H9 (cell line): ENCODE measurements around the gene UBFD1. TPM values are rescaled to one million over a fixed set of nuclear protein-coding genes. Genes with fewer than 3 reads are reported as not detected.

Source experiments
- DNase-seq: peaks from one replicate; pipeline ENCODE4 v3.0.0-alpha.2; 2017
- H2AFZ ChIP-seq: one replicate; pipeline ENCODE4 v1.6.1; 2013; ENCODE audit warnings: mild to moderate bottlenecking, low read length, control low read depth, moderate library complexity
- H2AK5ac ChIP-seq: 2 replicates; pipeline ENCODE4 v1.6.1; 2013; ENCODE audit warnings: low read length, control low read depth, mixed read lengths; ENCODE audit not compliant: insufficient read length
- H2BK120ac ChIP-seq: one replicate; pipeline ENCODE4 v1.6.1; 2013; ENCODE audit warnings: low read depth, mild to moderate bottlenecking, low read length, control low read depth, inconsistent platforms; ENCODE audit not compliant: poor library complexity, severe bottlenecking
- H2BK12ac ChIP-seq: 2 replicates; pipeline ENCODE4 v1.6.1; 2013; ENCODE audit warnings: low read length, control low read depth, mixed read lengths, low read depth; ENCODE audit not compliant: insufficient read length
- H2BK15ac ChIP-seq: 2 replicates; pipeline ENCODE4 v1.6.1; 2013; ENCODE audit warnings: low read depth, low read length, control low read depth
- H2BK20ac ChIP-seq: one replicate; pipeline ENCODE4 v1.6.1; 2013; ENCODE audit warnings: low read depth, mild to moderate bottlenecking, low read length, control low read depth, inconsistent platforms; ENCODE audit not compliant: poor library complexity, severe bottlenecking
- H2BK5ac ChIP-seq: 2 replicates; pipeline ENCODE4 v1.6.1; 2013; ENCODE audit warnings: low read length, control low read depth, mixed read lengths; ENCODE audit not compliant: insufficient read length
- H3K14ac ChIP-seq: 2 replicates; pipeline ENCODE4 v1.6.1; 2013; ENCODE audit warnings: low read length, control low read depth; ENCODE audit not compliant: insufficient read depth
- H3K18ac ChIP-seq: 2 replicates; pipeline ENCODE4 v1.6.1; 2013; ENCODE audit warnings: low read depth, mild to moderate bottlenecking, mixed read lengths, low read length, control low read depth; ENCODE audit not compliant: insufficient read length
- H3K23ac ChIP-seq: 2 replicates; pipeline ENCODE4 v1.6.1; 2013; ENCODE audit warnings: low read length, control low read depth, mixed read lengths, low read depth; ENCODE audit not compliant: insufficient read length
- H3K23me2 ChIP-seq: 2 replicates; pipeline ENCODE4 v1.6.1; 2013; ENCODE audit warnings: low read depth, mild to moderate bottlenecking, mixed read lengths, low read length, control low read depth; ENCODE audit not compliant: insufficient read length, poor library complexity, severe bottlenecking
- H3K27ac ChIP-seq: 2 replicates; pipeline ENCODE4 v1.5.1; 2013; ENCODE audit warnings: low read length, control low read depth, mixed read lengths, low read depth; ENCODE audit not compliant: insufficient read length
- H3K27me3 ChIP-seq: 2 replicates; pipeline ENCODE4 v1.6.1; 2013; ENCODE audit warnings: low read length, control low read depth, inconsistent platforms; ENCODE audit not compliant: insufficient read depth
- H3K4ac ChIP-seq: 2 replicates; pipeline ENCODE4 v1.6.1; 2013; ENCODE audit warnings: low read depth, mild to moderate bottlenecking, control low read depth, inconsistent platforms, low read length, moderate library complexity
- H3K4me1 ChIP-seq: 2 replicates; pipeline ENCODE4 v1.6.1; 2013; ENCODE audit warnings: low read length, control low read depth, inconsistent platforms; ENCODE audit not compliant: insufficient read depth
- H3K4me2 ChIP-seq: 2 replicates; pipeline ENCODE4 v1.6.1; 2013; ENCODE audit warnings: low read length, control low read depth, mixed read lengths; ENCODE audit not compliant: insufficient read length, insufficient read depth
- H3K56ac ChIP-seq: 2 replicates; pipeline ENCODE4 v1.6.1; 2013; ENCODE audit warnings: low read depth, mild to moderate bottlenecking, mixed read lengths, low read length, control low read depth; ENCODE audit not compliant: insufficient read length
- H3K79me1 ChIP-seq: 2 replicates; pipeline ENCODE4 v1.6.1; 2013; ENCODE audit warnings: low read depth, mild to moderate bottlenecking, moderate library complexity, low read length, control low read depth, inconsistent platforms; ENCODE audit not compliant: insufficient read depth, poor library complexity, severe bottlenecking
- H3K79me2 ChIP-seq: 2 replicates; pipeline ENCODE4 v1.6.1; 2013; ENCODE audit warnings: low read length, control low read depth, inconsistent platforms; ENCODE audit not compliant: insufficient read depth
- H3K9ac ChIP-seq: 2 replicates; pipeline ENCODE4 v1.6.1; 2013; ENCODE audit warnings: low read length, control low read depth, mixed read lengths; ENCODE audit not compliant: insufficient read length; ENCODE audit errors: extremely low read depth
- H3K9me3 ChIP-seq: one replicate; pipeline ENCODE4 v1.6.1; 2013; ENCODE audit warnings: low read depth, low read length, inconsistent platforms; ENCODE audit not compliant: control insufficient read depth
- H3T11ph ChIP-seq: one replicate; pipeline ENCODE4 v1.6.1; 2013; ENCODE audit warnings: mild to moderate bottlenecking, low read length, control low read depth, inconsistent platforms
- H4K20me1 ChIP-seq: one replicate; pipeline ENCODE4 v1.6.1; 2013; ENCODE audit not compliant: control insufficient read depth, insufficient read length, insufficient read depth
- H4K5ac ChIP-seq: 2 replicates; pipeline ENCODE4 v1.6.1; 2013; ENCODE audit warnings: low read depth, mild to moderate bottlenecking, mixed read lengths, low read length, control low read depth; ENCODE audit not compliant: insufficient read length
- H4K8ac ChIP-seq: replicated peaks from 2 replicates; pipeline ENCODE4 v1.6.1; 2013; ENCODE audit warnings: low read length, control low read depth, mixed read lengths, low read depth; ENCODE audit not compliant: insufficient read length
- H4K91ac ChIP-seq: 2 replicates; pipeline ENCODE4 v1.6.1; 2013; ENCODE audit warnings: low read depth, mild to moderate bottlenecking, moderate library complexity, mixed read lengths, low read length, control low read depth; ENCODE audit not compliant: insufficient read length
- H3K27ac Mint-ChIP-seq, 3 experiments: 2 replicates in 2 of 3; 3 replicates in 1 of 3; pipeline ENCODE4 v1.8.0; 2020 to 2021; ENCODE audit warnings: mixed read lengths in 3 of 3, mild to moderate bottlenecking in 1 of 3, moderate library complexity in 1 of 3
- H3K27me3 Mint-ChIP-seq: 2 replicates; pipeline ENCODE4 v1.8.0; 2021; ENCODE audit warnings: low read depth, mild to moderate bottlenecking, moderate library complexity, mixed read lengths
- H3K36me3 Mint-ChIP-seq, 3 experiments: 2 replicates in 2 of 3; 3 replicates in 1 of 3; pipeline ENCODE4 v1.8.0; 2020 to 2021; ENCODE audit warnings: low read depth in 3 of 3, mixed read lengths in 3 of 3; ENCODE audit not compliant: insufficient read depth in 1 of 3
- H3K4me1 Mint-ChIP-seq, 2 experiments: 2 replicates each; pipeline ENCODE4 v1.8.0; 2020; ENCODE audit warnings: mixed read lengths in 2 of 2
- H3K4me3 Mint-ChIP-seq, 2 experiments: 2 replicates in 1 of 2; 3 replicates in 1 of 2; pipeline ENCODE4 v1.8.0; 2020 to 2021; ENCODE audit warnings: mild to moderate bottlenecking in 2 of 2, mixed read lengths in 2 of 2, moderate library complexity in 1 of 2
- H3K9me3 Mint-ChIP-seq, 2 experiments: 2 replicates in 1 of 2; 3 replicates in 1 of 2; pipeline ENCODE4 v1.8.0; 2020; ENCODE audit warnings: mild to moderate bottlenecking in 2 of 2, mixed read lengths in 2 of 2, moderate library complexity in 1 of 2
- total RNA-seq: library from RNA; stranded (reverse); gene quantifications from 2 replicates; pipeline ENCODE4 v1.2.1, GENCODE V29; 2021
- TF ChIP-seq, protein P1 (sequence below): fragments of 200-600 bp; sonication (generic); conservative IDR thresholded peaks from 3 replicates; pipeline ENCODE4 v1.8.0; 2021; ENCODE audit warnings: antibody characterized with exemption, mild to moderate bottlenecking

The UBFD1 gene
- total RNA-seq, 1 experiment from 2014 or later, result 107 TPM

DNA sequence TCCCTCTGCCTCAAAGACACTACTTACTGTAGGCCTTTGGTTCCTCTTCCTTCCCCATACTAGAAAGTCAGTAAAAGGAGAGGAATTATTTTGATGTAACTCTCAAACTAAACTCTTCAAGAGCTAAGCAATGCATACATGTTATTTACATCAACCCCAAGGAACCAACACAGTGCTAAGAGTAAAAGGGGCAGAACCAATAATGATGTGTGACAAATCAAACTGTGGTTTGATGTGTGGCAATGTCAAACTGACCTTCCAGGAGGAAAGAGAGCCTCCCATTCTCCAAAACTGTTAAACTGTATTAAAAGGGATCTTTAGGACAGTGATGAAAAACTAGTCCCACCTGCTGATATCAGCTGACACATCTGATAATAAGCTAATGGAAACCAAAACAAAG, 22.9 kb downstream of the UBFD1 start:
- no peak overlapping the region for H3K4ac ChIP-seq
- H3K56ac ChIP-seq, result no peak overlapping the region
- H2BK5ac ChIP-seq, result no peak overlapping the region
- no peak overlapping the region for H3T11ph ChIP-seq
- no peaks in the 10 kb centered on the region for H3K79me1 ChIP-seq
- no peaks in the 10 kb centered on the region for H3K79me2 ChIP-seq
- no peak overlapping the region for H2BK12ac ChIP-seq
- TF ChIP-seq, protein P1, sequence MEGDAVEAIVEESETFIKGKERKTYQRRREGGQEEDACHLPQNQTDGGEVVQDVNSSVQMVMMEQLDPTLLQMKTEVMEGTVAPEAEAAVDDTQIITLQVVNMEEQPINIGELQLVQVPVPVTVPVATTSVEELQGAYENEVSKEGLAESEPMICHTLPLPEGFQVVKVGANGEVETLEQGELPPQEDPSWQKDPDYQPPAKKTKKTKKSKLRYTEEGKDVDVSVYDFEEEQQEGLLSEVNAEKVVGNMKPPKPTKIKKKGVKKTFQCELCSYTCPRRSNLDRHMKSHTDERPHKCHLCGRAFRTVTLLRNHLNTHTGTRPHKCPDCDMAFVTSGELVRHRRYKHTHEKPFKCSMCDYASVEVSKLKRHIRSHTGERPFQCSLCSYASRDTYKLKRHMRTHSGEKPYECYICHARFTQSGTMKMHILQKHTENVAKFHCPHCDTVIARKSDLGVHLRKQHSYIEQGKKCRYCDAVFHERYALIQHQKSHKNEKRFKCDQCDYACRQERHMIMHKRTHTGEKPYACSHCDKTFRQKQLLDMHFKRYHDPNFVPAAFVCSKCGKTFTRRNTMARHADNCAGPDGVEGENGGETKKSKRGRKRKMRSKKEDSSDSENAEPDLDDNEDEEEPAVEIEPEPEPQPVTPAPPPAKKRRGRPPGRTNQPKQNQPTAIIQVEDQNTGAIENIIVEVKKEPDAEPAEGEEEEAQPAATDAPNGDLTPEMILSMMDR, result no peak
- no peak overlapping the region for H3K4me2 ChIP-seq
- H3K23ac ChIP-seq, result no peak overlapping the region
- Mint-ChIP-seq H3K27me3 (no peaks in the 10 kb centered on the region; the same call in 1 of the 2 replicates), H3K4me1 (no peaks in the 10 kb centered on the region), H3K9me3 (peaks cover 0 to 1% of the 10 kb centered on the region in 2 experiments; a peak in 1 of 5 replicates), H3K36me3 (peaks cover 15 to 60% (median 52%) of the 10 kb centered on the region in 3 experiments), H3K27ac (no peak overlapping the region; a peak in 1 of 7 replicates), H3K4me3 (no peak overlapping the region)
- H4K20me1 ChIP-seq, result no peaks in the 10 kb centered on the region
- H4K5ac ChIP-seq, result no peak overlapping the region
- H3K27me3 ChIP-seq, result no peaks in the 10 kb centered on the region
- peaks cover 3% of the 10 kb centered on the region for H3K23me2 ChIP-seq
- H3K9ac ChIP-seq, result no peak overlapping the region
- H2AFZ ChIP-seq, result no peak overlapping the region
- H3K14ac ChIP-seq, result no peak overlapping the region
- no peak for DNase-seq
- H2AK5ac ChIP-seq, result no peak overlapping the region
- H3K4me1 ChIP-seq, result no peaks in the 10 kb centered on the region
- H3K27ac ChIP-seq, result no peak overlapping the region
- no peak overlapping the region for H2BK15ac ChIP-seq
- no peak overlapping the region for H4K8ac ChIP-seq
- no peak overlapping the region for H4K91ac ChIP-seq
- H2BK120ac ChIP-seq, result no peak overlapping the region
- no peak overlapping the region for H3K18ac ChIP-seq
- no peaks in the 10 kb centered on the region for H3K9me3 ChIP-seq
- H2BK20ac ChIP-seq, result no peak overlapping the region
